Osteocyte (in vitro differentiated cells): Measurements from ENCODE around the gene HMCN2. TPM values are rescaled to one million over a fixed set of nuclear protein-coding genes. Genes with fewer than 3 reads are reported as not detected.

ENCODE experiments used
- DNase-seq: peaks from one replicate; pipeline ENCODE4 v3.0.0; 2021; ENCODE audit warnings: mixed read lengths; ENCODE audit not compliant: unreplicated experiment; ENCODE audit errors: extremely low spot score
- H3K27ac Mint-ChIP-seq: one replicate; pipeline ENCODE4 v1.8.0; 2021; ENCODE audit warnings: mild to moderate bottlenecking, mixed read lengths; ENCODE audit not compliant: unreplicated experiment
- H3K27me3 Mint-ChIP-seq: one replicate; pipeline ENCODE4 v1.8.0; 2021; ENCODE audit warnings: mixed read lengths; ENCODE audit not compliant: unreplicated experiment
- H3K36me3 Mint-ChIP-seq: one replicate; pipeline ENCODE4 v1.8.0; 2021; ENCODE audit warnings: mixed read lengths; ENCODE audit not compliant: unreplicated experiment
- H3K4me1 Mint-ChIP-seq: one replicate; pipeline ENCODE4 v1.8.0; 2021; ENCODE audit warnings: mixed read lengths; ENCODE audit not compliant: unreplicated experiment
- H3K4me3 Mint-ChIP-seq: one replicate; pipeline ENCODE4 v1.8.0; 2021; ENCODE audit warnings: mild to moderate bottlenecking, moderate library complexity, mixed read lengths; ENCODE audit not compliant: unreplicated experiment
- H3K9me3 Mint-ChIP-seq: one replicate; pipeline ENCODE4 v1.8.0; 2021; ENCODE audit warnings: mixed read lengths; ENCODE audit not compliant: unreplicated experiment
- total RNA-seq: library from RNA; stranded (reverse); gene quantifications from 2 replicates; pipeline ENCODE4 v1.2.1, GENCODE V29; 2021
- TF ChIP-seq, protein P1 (sequence below): fragments of 200-600 bp; sonication (generic); IDR thresholded peaks from 2 replicates; pipeline ENCODE4 v1.5.0; 2021; ENCODE audit warnings: antibody characterized with exemption, mild to moderate bottlenecking, moderate library complexity

HMCN2 gene
- total RNA-seq, 1 donor from 2014 or later: 0.05 TPM

DNA sequence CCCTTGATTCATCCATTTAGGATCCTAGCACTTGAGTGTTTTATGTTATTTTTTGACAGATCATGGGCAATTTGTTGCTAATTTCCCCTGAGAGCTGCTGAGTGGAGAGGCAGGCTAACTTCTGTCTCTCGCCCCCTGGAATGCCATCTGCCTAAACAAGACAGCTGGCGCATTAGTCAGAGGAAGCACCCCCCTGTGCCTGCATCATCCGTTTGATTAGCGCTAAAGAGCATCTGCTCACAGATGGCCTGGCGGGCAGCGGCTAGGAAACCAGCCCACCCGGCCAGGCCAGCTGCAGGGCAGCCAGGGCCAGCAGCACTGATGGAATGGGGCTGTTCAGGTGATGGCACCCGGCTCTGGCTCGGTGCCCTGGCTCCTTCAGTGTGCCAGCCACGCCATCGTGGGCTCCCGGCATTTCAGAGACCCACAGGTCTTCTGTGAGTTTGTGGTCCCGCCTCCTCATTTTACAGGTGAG is 156.3 kb downstream of the HMCN2 start:
- Mint-ChIP-seq H3K9me3 (no peaks in the 10 kb centered on the region), H3K27ac (peak overlapping the region; percentile 8), H3K4me3 (no peak overlapping the region), H3K36me3 (peaks cover 3% of the 10 kb centered on the region), H3K4me1 (peaks cover 29% of the 10 kb centered on the region), H3K27me3 (peaks cover 24% of the 10 kb centered on the region)
- DNase-seq: no peak
- TF ChIP-seq, protein P1, sequence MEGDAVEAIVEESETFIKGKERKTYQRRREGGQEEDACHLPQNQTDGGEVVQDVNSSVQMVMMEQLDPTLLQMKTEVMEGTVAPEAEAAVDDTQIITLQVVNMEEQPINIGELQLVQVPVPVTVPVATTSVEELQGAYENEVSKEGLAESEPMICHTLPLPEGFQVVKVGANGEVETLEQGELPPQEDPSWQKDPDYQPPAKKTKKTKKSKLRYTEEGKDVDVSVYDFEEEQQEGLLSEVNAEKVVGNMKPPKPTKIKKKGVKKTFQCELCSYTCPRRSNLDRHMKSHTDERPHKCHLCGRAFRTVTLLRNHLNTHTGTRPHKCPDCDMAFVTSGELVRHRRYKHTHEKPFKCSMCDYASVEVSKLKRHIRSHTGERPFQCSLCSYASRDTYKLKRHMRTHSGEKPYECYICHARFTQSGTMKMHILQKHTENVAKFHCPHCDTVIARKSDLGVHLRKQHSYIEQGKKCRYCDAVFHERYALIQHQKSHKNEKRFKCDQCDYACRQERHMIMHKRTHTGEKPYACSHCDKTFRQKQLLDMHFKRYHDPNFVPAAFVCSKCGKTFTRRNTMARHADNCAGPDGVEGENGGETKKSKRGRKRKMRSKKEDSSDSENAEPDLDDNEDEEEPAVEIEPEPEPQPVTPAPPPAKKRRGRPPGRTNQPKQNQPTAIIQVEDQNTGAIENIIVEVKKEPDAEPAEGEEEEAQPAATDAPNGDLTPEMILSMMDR: no peak

- H3K4me1 Mint-ChIP-seq: peaks cover 35% of the 10 kb centered on the region
- TF ChIP-seq, protein P1: no peak
- H3K27ac Mint-ChIP-seq: no peak overlapping the region
- no peaks in the 10 kb centered on the region for H3K9me3 Mint-ChIP-seq
- no peak for DNase-seq
- H3K36me3 Mint-ChIP-seq: peaks cover 3% of the 10 kb centered on the region
- no peak overlapping the region for H3K4me3 Mint-ChIP-seq
- peaks cover 21% of the 10 kb centered on the region for H3K27me3 Mint-ChIP-seq
Measured at GRCh38 chr9:130422546-130422945, 157.0 kb downstream of the HMCN2 start.

- Mint-ChIP-seq H3K9me3 (no peaks in the 10 kb centered on the region), H3K4me1 (peaks cover 38% of the 10 kb centered on the region), H3K27ac (no peak overlapping the region), H3K27me3 (peaks cover 15% of the 10 kb centered on the region), H3K36me3 (peaks cover 3% of the 10 kb centered on the region), H3K4me3 (no peak overlapping the region)
- DNase-seq: no peak
- TF ChIP-seq, protein P1: no peak
Measured at GRCh38 chr9:130423272-130423671, 157.7 kb downstream of the HMCN2 start.

GRCh38 chr9:130424595-130425454 is 159.3 kb downstream of the HMCN2 start:
- Mint-ChIP-seq H3K36me3 (peaks cover under 1% of the 10 kb centered on the region), H3K4me1 (peaks cover 38% of the 10 kb centered on the region), H3K9me3 (no peaks in the 10 kb centered on the region), H3K27ac (no peak overlapping the region), H3K4me3 (no peak overlapping the region), H3K27me3 (peaks cover under 1% of the 10 kb centered on the region)
- TF ChIP-seq, protein P1: no peak
- DNase-seq: no peak

DNA sequence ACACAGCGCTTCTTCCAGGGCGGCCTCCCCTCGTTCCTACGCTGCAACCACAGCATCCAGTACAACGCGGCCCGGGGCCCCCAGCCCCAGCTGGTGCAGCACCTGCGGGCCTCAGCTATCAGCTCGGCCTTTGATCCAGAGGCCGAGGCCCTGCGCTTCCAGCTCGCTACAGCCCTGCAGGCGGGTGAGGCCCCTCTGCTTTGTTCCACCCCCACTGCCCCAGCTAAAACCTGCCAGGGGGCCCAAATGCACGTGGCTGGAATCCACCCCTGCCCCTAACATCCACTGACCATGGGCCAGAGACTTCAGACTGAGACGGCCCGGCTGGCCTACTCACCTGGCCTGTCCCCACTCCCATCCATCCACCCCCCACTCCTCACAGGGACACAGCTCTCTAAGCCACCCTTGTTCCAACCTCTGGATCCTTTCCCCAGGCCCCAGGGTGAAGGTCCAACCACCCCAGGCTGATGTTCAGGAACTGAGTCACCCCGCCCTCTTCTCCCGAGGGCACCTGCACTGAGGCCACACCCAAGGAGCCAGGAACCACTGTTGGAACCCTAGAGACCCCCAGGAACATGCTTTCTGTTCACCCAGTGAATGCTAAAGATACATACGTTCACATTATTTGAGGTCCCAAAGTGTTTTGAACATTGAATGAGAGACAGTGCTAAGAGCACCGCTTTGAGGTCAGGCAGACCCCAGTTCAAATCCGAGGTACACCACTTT is 160.3 kb downstream of the HMCN2 start:
- Mint-ChIP-seq H3K36me3 (no peaks in the 10 kb centered on the region), H3K4me1 (peaks cover 38% of the 10 kb centered on the region), H3K27ac (no peak overlapping the region), H3K4me3 (no peak overlapping the region), H3K27me3 (no peaks in the 10 kb centered on the region), H3K9me3 (no peaks in the 10 kb centered on the region)
- no peak for DNase-seq
- TF ChIP-seq, protein P1: no peak
